Activated naive CD8-positive, alpha-beta T cell treated with anti-CD3 and anti-CD28 coated beads, Interleukin-2, amount 10 ng/mL, durations not matched to agents 7 days and 5 days (primary cell): Measurements from ENCODE around the gene MED12. TPM values are rescaled to one million over a fixed set of nuclear protein-coding genes. Genes with fewer than 3 reads are reported as not detected.

Experiments
- ATAC-seq: fragments of 150-1000 bp; cut with Tn5 transposase; one replicate; pipeline ENCODE4 v1.10.0; 2021; ENCODE audit warnings: low read depth, moderate library complexity
- POLR2A ChIA-PET: fragments of 350-600 bp; sonication (Branson Sonifier 250); formaldehyde crosslinking; loops from one replicate; lab custom pipeline; 2021; ENCODE audit warnings: antibody characterized with exemption; lab: Charles Lee
- DNase-seq: peaks from one replicate; pipeline ENCODE4 v3.0.0; 2021
- H3K27ac Mint-ChIP-seq: one replicate; pipeline ENCODE4 v1.8.0; 2022; ENCODE audit warnings: mild to moderate bottlenecking, mixed read lengths
- H3K27me3 Mint-ChIP-seq: one replicate; pipeline ENCODE4 v1.8.0; 2022; ENCODE audit warnings: mild to moderate bottlenecking, moderate library complexity, mixed read lengths
- H3K36me3 Mint-ChIP-seq: one replicate; pipeline ENCODE4 v1.8.0; 2021; ENCODE audit warnings: mild to moderate bottlenecking, mixed read lengths
- H3K4me1 Mint-ChIP-seq: one replicate; pipeline ENCODE4 v1.8.0; 2021; ENCODE audit warnings: mixed read lengths
- H3K4me3 Mint-ChIP-seq: one replicate; pipeline ENCODE4 v1.8.0; 2022; ENCODE audit warnings: mild to moderate bottlenecking, moderate library complexity, mixed read lengths
- H3K9me3 Mint-ChIP-seq: one replicate; pipeline ENCODE4 v1.8.0; 2021; ENCODE audit warnings: mixed read lengths
- total RNA-seq, 2 experiments: library from RNA; stranded (reverse); gene quantifications; one replicate each; pipeline ENCODE4 v1.2.3, GENCODE V29; 2021

Gene MED12
- total RNA-seq, 2 experiments from 2014 or later, result 64.7 to 77.1 TPM

GRCh38 chrX:71111921-71112431 lies 6.4 kb upstream of the MED12 start:
- H3K36me3 Mint-ChIP-seq, result peaks cover 41% of the 10 kb centered on the region
- H3K27ac Mint-ChIP-seq, result peak overlapping the region; percentile 95
- ATAC-seq, result peak; percentile 15
- no peak for DNase-seq
- peaks cover 25% of the 10 kb centered on the region for H3K4me1 Mint-ChIP-seq
- H3K9me3 Mint-ChIP-seq, result no peaks in the 10 kb centered on the region
- H3K4me3 Mint-ChIP-seq, result peak overlapping the region; percentile 99
- POLR2A ChIA-PET, result interaction anchor here (1.1 to 4.8 kb wide), 8 partner anchors 11 to 254 kb away, joined by 3 to 81 read pairs (median 10); partner anchors contain the start of genes FOXO4, NONO and TAF1
- H3K27me3 Mint-ChIP-seq, result no peaks in the 10 kb centered on the region

GRCh38 chrX:71117358-71117757 lies 1.0 kb upstream of the MED12 start:
- DNase-seq, result no peak
- no peaks in the 10 kb centered on the region for H3K9me3 Mint-ChIP-seq
- POLR2A ChIA-PET, result interaction anchor here (1.0 to 6.5 kb wide), 7 partner anchors 7 to 249 kb away, joined by 3 to 106 read pairs (median 9); partner anchors contain the start of genes CXorf65, NONO and TAF1
- no peak overlapping the region for H3K27ac Mint-ChIP-seq
- H3K27me3 Mint-ChIP-seq, result no peaks in the 10 kb centered on the region
- H3K36me3 Mint-ChIP-seq, result peaks cover 5% of the 10 kb centered on the region
- H3K4me1 Mint-ChIP-seq, result peaks cover 18% of the 10 kb centered on the region
- no peak overlapping the region for H3K4me3 Mint-ChIP-seq
- no peak for ATAC-seq

GRCh38 chrX:71118985-71119535 lies 664 bp downstream of the MED12 start:
- DNase-seq (no peak), ATAC-seq (peak; percentile 22)
- no peaks in the 10 kb centered on the region for H3K27me3 Mint-ChIP-seq
- H3K9me3 Mint-ChIP-seq, result no peaks in the 10 kb centered on the region
- peak overlapping the region; percentile 86 for H3K27ac Mint-ChIP-seq
- peaks cover 13% of the 10 kb centered on the region for H3K4me1 Mint-ChIP-seq
- peak overlapping the region; percentile 82 for H3K4me3 Mint-ChIP-seq
- POLR2A ChIA-PET, result interaction anchor here (0.9 to 6.5 kb wide), 12 partner anchors 8 to 416 kb away, joined by 3 to 106 read pairs (median 7); partner anchors contain the start of genes CXorf65, FOXO4, SNX12 and TAF1
- H3K36me3 Mint-ChIP-seq, result peaks cover 5% of the 10 kb centered on the region

- Mint-ChIP-seq H3K4me3 (no peak overlapping the region), H3K27me3 (no peaks in the 10 kb centered on the region), H3K4me1 (peaks cover 10% of the 10 kb centered on the region), H3K27ac (peak overlapping the region; percentile 84), H3K36me3 (peaks cover 32% of the 10 kb centered on the region), H3K9me3 (no peaks in the 10 kb centered on the region)
- DNase-seq (no peak), ATAC-seq (no peak)
- POLR2A ChIA-PET, result interaction anchor here (1.0 to 1.9 kb wide), 5 partner anchors 12 to 32 kb away, joined by 3 to 10 read pairs (median 4); partner anchors contain the start of genes FOXO4 and IL2RG
These were observed 9.9 kb downstream of the MED12 start for GRCh38 chrX:71128166-71128833.

- Mint-ChIP-seq H3K9me3 (no peaks in the 10 kb centered on the region), H3K4me1 (peaks cover 10% of the 10 kb centered on the region), H3K27me3 (no peaks in the 10 kb centered on the region), H3K4me3 (peak overlapping the region; percentile 61), H3K27ac (peak overlapping the region; percentile 84), H3K36me3 (peaks cover 32% of the 10 kb centered on the region)
- ATAC-seq (peak; percentile 93), DNase-seq (peak; percentile 78)
- POLR2A ChIA-PET, result interaction anchor here (1.0 to 1.9 kb wide), 5 partner anchors 11 to 33 kb away, joined by 3 to 10 read pairs (median 4); partner anchors contain the start of genes FOXO4 and IL2RG
These were observed 10.7 kb downstream of the MED12 start for GRCh38 chrX:71128915-71129765.

DNA sequence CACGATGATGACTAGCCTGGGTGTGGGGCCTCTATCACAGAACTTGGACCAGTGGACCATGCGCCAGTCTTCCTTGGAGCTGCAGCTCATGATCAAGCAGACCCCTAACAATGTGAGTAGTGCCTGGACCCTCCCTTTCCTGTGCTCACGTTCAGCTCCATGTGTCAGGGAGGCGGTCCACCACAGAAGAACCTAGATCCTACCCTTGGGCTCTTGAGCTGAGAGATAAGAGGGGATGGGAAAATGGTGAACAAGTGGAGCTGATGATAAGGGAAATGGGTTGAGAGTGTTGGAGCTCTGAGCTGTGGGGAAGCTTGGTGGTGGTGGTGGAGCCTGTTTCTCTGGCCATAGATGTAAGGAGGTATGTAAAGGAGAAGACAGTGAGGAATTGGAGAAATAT lies 13.1 kb downstream of the MED12 start:
- Mint-ChIP-seq H3K27ac (no peak overlapping the region), H3K9me3 (no peaks in the 10 kb centered on the region), H3K27me3 (no peaks in the 10 kb centered on the region), H3K36me3 (peaks cover 33% of the 10 kb centered on the region), H3K4me3 (no peak overlapping the region), H3K4me1 (peaks cover 10% of the 10 kb centered on the region)
- no peak for ATAC-seq
- POLR2A ChIA-PET, result no interaction called here
- no peak for DNase-seq

DNA sequence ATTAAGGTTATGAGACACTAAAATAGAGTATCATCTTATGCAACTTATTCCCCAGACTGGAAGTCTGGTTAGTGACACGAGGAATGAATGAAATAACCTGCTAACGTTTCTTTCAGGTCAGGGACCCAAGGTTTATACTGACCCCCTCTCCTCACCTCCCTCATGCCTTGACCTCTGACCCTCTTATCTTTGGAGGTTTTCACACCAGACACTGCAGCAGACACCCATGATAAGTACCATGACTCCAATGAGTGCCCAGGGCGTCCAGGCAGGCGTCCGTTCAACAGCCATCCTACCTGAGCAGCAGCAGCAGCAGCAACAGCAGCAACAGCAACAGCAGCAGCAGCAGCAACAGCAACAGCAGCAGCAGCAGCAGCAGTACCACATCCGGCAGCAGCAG lies 22.0 kb downstream of the MED12 start:
- H3K27me3 Mint-ChIP-seq, result no peaks in the 10 kb centered on the region

GRCh38 chrX:71143508-71143907 lies 25.1 kb downstream of the MED12 start:
- Mint-ChIP-seq H3K36me3 (peaks cover 7% of the 10 kb centered on the region), H3K27me3 (no peaks in the 10 kb centered on the region), H3K4me1 (peaks cover 13% of the 10 kb centered on the region), H3K27ac (no peak overlapping the region), H3K9me3 (no peaks in the 10 kb centered on the region), H3K4me3 (no peak overlapping the region)
- ATAC-seq (no peak), DNase-seq (no peak)
- POLR2A ChIA-PET, result no interaction called here

More for the DNA sequence above, 22.0 kb downstream of the MED12 start:
- no peak for DNase-seq
- POLR2A ChIA-PET, result interaction anchor here (1.0 kb wide), 1 partner anchor 11 kb away, joined by 3 read pairs; no protein-coding TSS in a partner anchor
- ATAC-seq, result no peak
- H3K27ac Mint-ChIP-seq, result peak overlapping the region; percentile 12
- H3K4me3 Mint-ChIP-seq, result no peak overlapping the region
- H3K9me3 Mint-ChIP-seq, result no peaks in the 10 kb centered on the region
- peaks cover 17% of the 10 kb centered on the region for H3K36me3 Mint-ChIP-seq
- peaks cover 8% of the 10 kb centered on the region for H3K4me1 Mint-ChIP-seq

DNA sequence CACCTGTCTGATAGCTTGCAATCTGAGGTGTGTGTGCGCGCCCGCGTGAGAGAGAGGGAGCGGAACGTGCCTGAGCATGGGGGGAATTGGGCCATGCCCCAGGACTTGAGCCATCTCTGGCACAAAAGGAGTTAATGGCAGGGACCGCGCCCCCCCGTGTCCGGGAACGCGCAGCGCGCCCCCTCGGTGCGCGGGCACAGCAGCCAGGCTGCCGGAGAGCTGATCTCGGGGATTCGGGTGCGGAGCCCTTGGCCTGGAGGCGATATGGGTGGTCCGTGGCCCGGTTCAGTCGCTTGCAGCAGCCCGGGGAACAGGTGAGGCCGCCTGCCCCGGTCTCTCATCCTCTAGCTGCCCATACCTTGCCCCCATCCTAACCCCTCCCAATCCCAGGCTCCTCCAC lies 26.3 kb downstream of the MED12 start, which contains the start of gene NLGN3:
TSS of gene NLGN3 (plus strand) at position 191 of the 400 bp plus-strand sequence. CDS start 2,909 bp downstream, outside the sequence.
- Mint-ChIP-seq H3K4me1 (peaks cover 7% of the 10 kb centered on the region), H3K27me3 (no peaks in the 10 kb centered on the region), H3K4me3 (no peak within 1 kb of the TSS), H3K9me3 (no peaks in the 10 kb centered on the region), H3K27ac (peak within 1 kb of the TSS; percentile 55), H3K36me3 (no peaks in the 10 kb centered on the region)
- POLR2A ChIA-PET, result no interaction called here
- DNase-seq (no peak), ATAC-seq (no peak)

DNA sequence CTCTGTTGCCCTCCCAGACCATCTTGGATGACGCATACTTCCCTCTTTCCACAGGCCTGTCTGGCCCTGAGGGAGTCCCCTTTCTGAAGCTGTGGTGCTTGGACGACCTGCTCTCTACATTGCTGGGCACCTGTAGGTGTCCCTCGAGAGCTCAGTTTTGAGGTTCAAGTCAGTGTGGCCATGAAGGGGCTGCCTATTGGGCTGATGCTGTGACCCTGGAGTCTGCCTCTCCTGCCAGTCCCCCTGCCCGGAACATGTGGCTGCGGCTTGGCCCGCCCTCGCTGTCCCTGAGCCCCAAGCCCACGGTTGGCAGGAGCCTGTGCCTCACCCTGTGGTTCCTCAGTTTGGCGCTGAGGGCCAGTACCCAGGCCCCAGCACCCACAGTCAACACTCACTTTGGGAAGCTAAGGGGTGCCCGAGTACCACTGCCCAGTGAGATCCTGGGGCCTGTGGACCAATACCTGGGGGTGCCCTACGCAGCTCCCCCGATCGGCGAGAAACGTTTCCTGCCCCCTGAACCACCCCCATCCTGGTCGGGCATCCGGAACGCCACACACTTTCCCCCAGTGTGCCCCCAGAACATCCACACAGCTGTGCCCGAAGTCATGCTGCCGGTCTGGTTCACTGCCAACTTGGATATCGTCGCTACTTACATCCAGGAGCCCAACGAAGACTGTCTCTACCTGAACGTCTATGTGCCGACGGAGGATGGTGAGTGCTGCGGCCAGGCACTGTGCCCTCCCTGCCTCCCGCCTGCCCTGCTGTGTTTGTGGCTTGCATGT lies 29.3 kb downstream of the MED12 start:
- no peaks in the 10 kb centered on the region for H3K36me3 Mint-ChIP-seq
- H3K9me3 Mint-ChIP-seq, result no peaks in the 10 kb centered on the region
- H3K27me3 Mint-ChIP-seq, result no peaks in the 10 kb centered on the region
- H3K4me3 Mint-ChIP-seq, result no peak overlapping the region
- H3K4me1 Mint-ChIP-seq, result peaks cover 5% of the 10 kb centered on the region
- no peak for DNase-seq
- no peak overlapping the region for H3K27ac Mint-ChIP-seq
- no peak for ATAC-seq
- POLR2A ChIA-PET, result no interaction called here

- no peak for ATAC-seq
- H3K4me1 Mint-ChIP-seq, result peaks cover 5% of the 10 kb centered on the region
- DNase-seq, result no peak
- POLR2A ChIA-PET, result no interaction called here
- H3K27me3 Mint-ChIP-seq, result no peaks in the 10 kb centered on the region
- no peaks in the 10 kb centered on the region for H3K36me3 Mint-ChIP-seq
- no peaks in the 10 kb centered on the region for H3K9me3 Mint-ChIP-seq
- H3K27ac Mint-ChIP-seq, result no peak overlapping the region
- no peak overlapping the region for H3K4me3 Mint-ChIP-seq
These were observed 29.9 kb downstream of the MED12 start for GRCh38 chrX:71148278-71148663.

GRCh38 chrX:71151366-71151765 lies 33.0 kb downstream of the MED12 start:
- DNase-seq, result no peak
- H3K4me3 Mint-ChIP-seq, result no peak overlapping the region
- H3K4me1 Mint-ChIP-seq, result peaks cover 2% of the 10 kb centered on the region
- H3K27ac Mint-ChIP-seq, result no peak overlapping the region
- H3K9me3 Mint-ChIP-seq, result no peaks in the 10 kb centered on the region
- H3K36me3 Mint-ChIP-seq, result peaks cover 4% of the 10 kb centered on the region
- no peak for ATAC-seq
- POLR2A ChIA-PET, result no interaction called here
- H3K27me3 Mint-ChIP-seq, result no peaks in the 10 kb centered on the region
